LHCN-M2 (cell line): ENCODE results near the gene AKAP12. TPM values are rescaled to one million over a fixed set of nuclear protein-coding genes. Genes with fewer than 3 reads are reported as not detected.

Experiments
- DNase-seq: peaks from one replicate; pipeline ENCODE4 v3.0.0-alpha.2; 2012; ENCODE audit warnings: low read depth
- polyA plus RNA-seq: library from polyadenylated mRNA; unstranded; fragments of >200 nt; gene quantifications from one replicate; pipeline ENCODE4 v1.2.1, GENCODE V29; 2012; ENCODE audit warnings: missing spikeins
- total RNA-seq: library from RNA; depleted of rRNA; stranded (reverse); fragments of >200 nt; gene quantifications from 2 replicates; pipeline ENCODE4 v1.2.3, GENCODE V29; 2014; rRNA removed

Gene AKAP12, protein sequence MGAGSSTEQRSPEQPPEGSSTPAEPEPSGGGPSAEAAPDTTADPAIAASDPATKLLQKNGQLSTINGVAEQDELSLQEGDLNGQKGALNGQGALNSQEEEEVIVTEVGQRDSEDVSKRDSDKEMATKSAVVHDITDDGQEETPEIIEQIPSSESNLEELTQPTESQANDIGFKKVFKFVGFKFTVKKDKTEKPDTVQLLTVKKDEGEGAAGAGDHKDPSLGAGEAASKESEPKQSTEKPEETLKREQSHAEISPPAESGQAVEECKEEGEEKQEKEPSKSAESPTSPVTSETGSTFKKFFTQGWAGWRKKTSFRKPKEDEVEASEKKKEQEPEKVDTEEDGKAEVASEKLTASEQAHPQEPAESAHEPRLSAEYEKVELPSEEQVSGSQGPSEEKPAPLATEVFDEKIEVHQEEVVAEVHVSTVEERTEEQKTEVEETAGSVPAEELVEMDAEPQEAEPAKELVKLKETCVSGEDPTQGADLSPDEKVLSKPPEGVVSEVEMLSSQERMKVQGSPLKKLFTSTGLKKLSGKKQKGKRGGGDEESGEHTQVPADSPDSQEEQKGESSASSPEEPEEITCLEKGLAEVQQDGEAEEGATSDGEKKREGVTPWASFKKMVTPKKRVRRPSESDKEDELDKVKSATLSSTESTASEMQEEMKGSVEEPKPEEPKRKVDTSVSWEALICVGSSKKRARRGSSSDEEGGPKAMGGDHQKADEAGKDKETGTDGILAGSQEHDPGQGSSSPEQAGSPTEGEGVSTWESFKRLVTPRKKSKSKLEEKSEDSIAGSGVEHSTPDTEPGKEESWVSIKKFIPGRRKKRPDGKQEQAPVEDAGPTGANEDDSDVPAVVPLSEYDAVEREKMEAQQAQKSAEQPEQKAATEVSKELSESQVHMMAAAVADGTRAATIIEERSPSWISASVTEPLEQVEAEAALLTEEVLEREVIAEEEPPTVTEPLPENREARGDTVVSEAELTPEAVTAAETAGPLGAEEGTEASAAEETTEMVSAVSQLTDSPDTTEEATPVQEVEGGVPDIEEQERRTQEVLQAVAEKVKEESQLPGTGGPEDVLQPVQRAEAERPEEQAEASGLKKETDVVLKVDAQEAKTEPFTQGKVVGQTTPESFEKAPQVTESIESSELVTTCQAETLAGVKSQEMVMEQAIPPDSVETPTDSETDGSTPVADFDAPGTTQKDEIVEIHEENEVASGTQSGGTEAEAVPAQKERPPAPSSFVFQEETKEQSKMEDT (N-terminal part only)
- 37.9 and 46.3 TPM in 2 replicates for total RNA-seq
- polyA plus RNA-seq = 13.8 TPM

DNA sequence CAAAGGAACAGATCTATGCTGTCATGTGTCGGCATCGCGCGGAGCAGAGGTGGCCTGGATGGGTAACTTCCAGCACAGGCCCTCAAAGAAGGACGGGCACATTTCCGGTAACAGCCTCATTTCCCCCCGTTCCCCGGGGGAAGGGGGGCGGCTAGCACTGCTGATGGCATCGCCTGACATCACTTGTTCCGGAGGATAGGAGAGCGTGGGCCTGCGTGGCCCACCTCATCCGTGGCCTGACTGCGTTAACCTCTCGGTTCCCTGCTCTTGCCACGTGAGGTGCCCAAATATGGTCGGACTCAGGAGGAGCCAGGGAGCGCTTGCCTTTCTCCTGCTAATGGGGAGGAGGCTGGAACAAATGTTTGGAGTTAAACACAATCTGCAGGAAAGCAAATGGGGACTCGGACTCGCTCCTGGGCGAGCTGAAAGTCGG lies at the start of gene AKAP12:
Gene AKAP12 (plus strand): TSS at position 365 of the 433 bp plus-strand sequence. CDS start 596 bp downstream, outside the sequence.
- DNase-seq = peak; percentile 44

DNA sequence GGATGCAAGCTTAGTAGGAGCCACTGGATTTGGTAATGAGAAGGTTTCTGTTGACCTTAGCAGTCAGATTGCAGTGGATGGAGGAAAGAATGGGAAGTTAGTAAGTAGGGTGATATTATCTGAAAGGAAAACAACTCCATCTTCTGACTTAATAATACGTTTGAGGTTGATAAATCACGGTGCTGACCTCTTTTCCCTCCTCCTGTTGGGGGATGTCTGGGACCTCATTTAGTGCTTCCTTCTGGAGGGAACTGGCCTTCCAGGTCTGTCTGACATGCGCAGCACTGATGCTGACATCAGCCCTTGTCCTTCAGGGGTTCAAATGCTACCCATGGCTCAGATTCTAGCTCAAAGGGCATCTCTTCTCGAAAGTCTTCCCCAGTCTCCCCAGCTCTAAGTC lies 48.2 kb upstream of the AKAP12 start:
- no peak for DNase-seq

DNA sequence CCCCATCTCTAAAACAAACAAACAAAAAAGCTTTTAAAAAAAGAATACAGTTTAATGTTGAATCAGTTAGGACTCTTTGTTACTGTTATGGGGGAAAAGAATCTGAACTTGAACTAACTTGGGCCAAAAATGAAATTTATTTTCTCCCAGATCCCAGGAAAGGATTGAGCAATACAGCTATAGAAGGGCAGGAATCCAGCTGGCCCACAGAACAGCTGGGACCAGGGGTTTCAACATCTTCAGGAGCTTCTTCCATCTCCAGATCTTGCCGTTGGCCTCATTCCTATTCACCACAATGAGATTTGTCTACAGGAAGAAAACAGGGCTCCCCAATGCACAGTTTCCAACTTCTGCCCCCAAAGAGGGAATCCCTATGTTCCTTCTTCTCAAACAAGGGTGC lies 43.2 kb upstream of the AKAP12 start:
- peak; percentile 78 for DNase-seq

DNA sequence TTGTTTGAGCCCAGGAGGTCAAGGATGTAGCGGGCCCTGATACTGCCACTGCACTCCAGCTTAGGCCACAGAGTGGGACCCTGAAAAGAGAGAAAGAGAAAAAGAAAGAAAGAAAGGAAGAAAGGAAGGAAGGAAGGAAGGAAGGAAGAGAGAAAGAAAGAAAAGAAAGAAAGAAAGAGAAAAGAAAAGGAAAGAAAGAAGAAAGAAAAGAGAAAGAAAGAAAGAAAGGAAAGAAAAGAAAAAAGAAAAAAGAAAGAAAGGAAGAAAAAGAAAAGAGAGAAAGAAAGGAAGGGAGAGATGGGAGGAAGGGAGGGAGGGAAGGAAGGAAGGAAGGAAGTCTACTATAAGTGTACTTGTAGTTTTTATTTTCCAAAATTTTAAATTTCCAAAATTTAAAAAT lies 42.2 kb upstream of the AKAP12 start:
- DNase-seq = no peak

DNA sequence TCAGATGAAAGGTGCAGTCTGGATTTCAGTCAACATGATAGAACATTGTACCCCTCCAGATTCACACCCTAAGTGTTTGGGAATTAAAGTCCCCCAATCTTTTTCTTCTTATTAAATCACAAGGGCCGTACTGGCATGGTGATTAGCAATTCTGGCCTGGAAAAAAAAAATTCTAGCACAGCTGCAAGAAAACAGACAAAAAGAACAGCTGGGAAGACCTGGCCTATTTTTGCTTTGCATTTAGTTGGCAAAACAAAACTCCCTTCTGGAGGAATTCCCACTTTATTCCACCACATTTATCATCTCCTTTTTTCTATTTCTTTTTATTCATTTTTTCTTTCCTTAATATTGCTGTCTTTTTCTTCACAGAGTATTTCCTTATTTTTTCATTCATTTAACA lies 39.8 kb upstream of the AKAP12 start:
- peak; percentile 31 for DNase-seq

DNA sequence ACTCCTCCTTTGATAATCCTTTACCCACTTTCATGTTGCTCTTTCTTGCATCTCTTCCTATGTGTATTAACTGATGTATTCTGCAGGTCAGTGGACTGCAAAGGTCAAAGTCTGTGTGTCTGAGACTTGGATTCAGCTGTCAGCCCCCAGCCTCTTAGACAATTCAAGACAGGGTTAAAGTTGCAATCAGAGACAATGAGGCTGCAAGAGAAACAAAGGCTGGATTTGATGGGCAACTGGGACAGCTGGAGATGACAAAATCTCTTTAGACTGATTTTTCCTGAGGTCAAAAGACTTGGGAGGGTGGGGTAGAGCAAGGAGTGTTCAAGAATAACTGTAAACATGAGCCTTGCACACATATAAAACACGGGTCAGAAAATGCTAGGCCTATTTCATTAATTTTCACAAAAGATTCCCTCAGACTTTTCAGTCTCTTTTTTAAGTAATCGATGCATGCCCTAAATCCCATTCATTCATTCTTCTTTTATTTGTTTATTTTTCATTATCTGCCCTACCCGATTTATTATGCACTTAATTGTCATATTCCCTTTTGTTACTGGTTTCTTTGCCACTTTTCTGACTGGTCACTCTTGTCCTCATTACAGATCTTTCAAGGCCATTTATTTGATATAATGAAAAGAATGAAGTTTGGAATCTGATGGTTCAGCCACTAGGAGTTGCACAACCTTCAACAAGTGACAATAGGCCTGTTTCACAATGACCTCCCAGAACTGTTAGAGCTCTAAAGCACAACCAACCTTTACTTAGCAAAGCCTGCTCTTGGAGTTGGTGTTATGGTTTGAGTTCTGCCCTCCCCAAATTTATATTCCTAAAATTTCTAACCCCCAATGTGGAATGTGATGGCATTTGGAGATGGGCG lies 33.8 kb upstream of the AKAP12 start:
- DNase-seq = no peak

DNA sequence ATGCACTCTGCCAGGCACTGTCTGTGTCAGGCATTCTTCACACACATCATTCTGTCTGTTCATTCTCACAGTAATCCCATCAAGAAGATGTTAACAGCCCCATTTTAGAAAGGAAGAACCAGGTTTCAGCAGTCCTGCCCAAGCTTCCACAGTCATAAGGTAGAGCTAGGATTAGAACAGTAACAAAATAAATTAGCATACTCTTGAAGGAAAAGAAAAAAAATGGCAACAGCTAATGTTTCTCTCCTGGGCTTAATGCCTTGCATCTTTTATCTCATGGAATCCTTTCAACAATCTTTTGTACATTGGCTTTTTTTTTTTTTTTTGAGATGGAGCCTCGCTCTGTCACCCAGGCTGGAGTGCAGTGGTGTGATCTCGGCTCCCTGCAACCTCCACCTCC lies 32.1 kb upstream of the AKAP12 start:
- DNase-seq = no peak

DNA sequence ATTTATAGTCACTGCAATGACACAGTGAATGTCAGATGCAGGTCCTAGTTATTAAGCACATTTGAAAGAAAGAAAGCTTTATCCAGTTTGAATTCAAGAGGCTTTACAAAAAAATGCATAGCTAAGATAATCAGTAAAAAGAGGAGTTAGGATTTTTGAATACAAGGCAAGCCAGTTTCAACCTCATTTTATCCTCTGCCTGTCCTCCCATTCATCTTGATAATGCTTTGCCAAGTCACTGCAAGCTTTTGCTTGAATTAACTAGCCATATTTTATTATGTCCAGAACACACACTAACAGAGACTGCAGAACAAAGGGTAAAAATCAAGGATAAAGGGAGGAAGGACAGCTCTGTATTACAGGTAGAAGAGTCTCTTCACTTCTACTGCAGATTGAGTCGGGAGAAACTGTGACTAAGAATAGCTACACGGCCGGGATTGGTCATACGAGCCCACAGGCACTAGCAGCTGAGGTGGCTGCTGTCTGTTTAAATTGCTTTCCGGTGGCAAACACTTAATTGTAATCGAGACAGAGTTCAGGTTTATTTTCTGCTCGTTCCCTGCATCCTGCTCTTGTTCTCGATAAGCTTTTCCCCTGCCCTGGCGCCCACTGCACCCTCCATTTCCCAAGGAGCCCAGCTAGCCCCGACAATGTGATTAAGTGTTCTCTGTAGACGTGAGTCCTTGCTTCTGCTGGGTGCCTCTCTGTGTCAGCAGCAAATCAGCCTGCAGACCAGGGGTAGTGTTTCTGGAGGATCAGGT lies 30.5 kb upstream of the AKAP12 start:
- peak; percentile 29 for DNase-seq

DNA sequence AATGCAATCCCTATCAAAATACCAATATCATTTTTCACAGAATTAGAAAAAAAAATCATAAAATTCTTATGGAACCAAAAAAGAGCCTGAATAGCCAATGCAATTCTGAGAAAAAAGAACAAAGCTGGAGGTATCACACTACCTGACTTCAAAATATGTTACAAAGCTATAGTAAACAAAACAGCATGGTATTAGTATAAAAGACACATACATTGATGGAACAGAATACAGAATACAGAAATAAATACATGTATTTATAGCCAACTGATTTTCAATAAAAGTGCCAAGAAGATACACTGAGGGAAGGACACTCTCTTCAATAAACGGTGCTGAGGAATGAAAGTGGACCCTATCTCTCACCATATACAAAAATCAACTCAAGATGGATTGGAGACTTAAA lies 28.7 kb upstream of the AKAP12 start:
- no peak for DNase-seq

DNA sequence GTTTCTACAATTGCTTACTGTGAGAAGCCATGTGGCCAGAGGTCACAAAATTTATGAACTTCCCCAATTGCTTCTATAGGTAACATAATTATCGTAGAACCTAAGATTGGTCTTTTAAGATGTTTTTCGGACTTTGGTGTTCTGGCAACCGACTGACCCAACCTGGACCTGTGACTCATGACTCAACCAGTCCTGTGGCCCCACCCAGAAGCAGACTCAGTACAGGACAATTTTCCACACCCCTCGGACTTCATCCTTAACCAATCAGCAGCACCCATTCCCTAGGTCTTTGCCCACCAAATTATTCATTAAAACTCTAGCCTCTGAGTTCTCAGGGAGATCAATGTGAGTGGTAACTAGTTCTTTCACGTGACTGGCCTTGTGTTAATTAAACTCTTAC lies 26.4 kb upstream of the AKAP12 start:
- DNase-seq = no peak

DNA sequence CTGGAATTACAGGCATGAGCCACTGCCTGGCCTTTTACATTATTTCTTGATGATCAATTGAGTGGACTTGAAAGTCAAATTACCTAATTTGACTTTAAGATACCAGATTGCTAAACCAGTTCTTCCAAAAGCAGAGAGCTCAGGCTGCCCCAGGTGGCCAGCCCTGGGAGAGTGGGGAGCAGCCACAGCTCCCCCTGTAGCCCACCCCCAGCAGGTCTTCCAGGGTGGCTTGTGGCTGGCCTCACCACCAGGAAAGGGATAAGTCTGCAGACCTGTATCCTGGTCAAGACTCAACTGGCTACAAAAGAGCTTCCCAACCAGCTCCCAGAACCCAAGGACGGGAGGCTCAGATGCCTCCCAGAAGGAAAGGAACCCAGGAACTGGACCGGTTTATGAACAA lies 23.8 kb upstream of the AKAP12 start:
- no peak for DNase-seq

DNA sequence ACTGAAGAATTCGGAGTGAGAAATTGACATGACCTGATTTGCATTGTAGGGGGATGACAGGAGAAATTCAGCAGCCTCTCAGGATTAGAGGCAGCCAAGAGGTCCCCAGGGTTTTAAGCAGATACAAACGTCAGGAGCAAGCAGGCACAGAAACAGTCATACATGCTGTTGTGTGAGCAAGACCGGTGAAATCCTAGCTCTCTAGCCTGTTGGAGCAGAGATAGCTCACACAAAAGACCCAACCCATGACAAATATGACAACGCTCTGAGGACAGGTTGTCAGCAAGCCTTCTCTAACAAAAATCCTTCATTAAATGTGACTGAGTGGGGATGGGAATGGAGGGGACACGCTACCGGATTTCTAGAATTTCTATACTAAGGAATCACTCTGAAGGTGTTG lies 23.0 kb upstream of the AKAP12 start:
- no peak for DNase-seq

DNA sequence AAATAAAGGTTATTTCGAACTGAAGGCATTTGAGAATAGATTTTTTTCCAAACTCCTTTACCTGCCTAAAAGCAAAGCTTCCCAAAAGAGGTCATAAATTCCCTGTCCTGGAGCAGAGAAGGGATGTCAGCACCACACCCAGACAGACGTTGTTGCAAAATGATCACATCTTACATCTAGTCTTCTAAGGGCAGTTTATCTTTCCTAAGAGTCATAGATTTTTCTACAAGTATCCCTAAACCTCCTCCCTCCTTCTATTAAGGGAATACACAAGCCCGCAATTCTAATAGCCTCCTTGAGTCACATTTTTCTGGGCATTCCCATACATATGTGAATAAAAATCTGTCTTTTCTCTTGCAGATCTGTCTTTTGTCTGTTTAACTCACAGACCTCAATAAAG lies 20.6 kb upstream of the AKAP12 start:
- no peak for DNase-seq

DNA sequence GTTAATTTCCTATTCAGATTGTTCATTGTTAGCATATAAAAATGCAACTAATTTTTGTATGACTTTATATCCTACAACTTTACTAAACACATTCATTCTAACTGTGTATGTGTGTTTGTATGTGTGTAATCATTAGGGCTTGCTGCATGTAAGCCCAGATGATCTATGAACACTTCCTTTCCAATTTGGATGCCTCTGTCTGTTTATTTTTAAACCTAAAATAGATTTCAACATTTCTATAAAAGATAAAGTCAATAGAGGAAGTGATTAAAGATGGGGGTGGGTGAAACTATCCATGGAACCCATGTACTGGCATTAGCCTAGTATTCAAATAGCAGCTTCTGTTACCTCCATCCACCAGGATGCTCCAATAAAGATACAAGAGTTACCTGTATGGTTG lies 15.7 kb upstream of the AKAP12 start:
- DNase-seq = no peak

DNA sequence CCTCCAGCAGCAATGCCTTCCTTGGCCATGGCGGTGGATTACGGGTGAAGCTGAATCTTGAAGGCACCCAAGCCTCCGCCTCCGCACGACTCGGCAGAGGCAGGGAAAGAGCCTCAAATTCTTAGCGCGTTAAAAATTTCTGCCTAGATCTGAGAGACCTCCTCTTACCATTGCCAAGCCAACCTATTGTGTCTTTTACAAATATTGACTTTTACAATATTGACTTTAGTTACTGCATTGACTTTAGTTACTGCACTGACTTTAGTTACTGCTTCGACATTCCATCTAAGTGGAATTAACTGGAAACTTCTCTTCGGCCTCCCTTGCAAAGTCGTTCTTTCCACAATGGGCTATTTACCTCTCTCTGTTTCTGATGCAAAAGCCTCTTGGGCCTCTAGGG lies 13.8 kb upstream of the AKAP12 start:
- no peak for DNase-seq

DNA sequence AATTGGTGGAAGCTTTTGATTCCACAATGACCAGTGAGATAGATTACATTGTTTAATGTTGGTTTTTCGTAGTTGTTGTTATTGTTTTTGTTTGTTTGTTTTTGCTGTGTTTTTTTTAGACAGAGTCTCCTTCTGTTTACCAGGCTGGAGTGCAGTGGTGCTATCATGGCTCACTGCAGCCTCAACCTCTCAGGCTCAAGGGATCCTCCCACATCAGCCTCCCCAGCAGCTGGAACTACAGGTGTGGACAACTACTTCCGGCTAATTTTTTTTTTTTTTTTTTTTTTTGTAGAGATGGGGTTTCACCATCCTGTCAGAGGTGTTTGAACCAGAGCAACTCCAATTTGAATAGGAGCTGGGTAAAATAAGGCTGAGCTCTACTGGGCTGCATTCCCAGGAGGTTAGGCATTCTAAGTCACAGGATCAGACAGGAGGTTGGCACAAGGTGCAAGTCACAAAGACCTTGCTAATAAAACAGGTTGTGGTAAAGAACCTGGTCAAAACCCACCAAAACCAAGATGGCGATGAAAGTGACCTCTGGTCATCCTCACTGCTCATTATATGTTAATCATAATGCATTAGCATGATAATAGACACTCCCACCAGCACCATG lies 10.9 kb upstream of the AKAP12 start:
- no peak for DNase-seq

DNA sequence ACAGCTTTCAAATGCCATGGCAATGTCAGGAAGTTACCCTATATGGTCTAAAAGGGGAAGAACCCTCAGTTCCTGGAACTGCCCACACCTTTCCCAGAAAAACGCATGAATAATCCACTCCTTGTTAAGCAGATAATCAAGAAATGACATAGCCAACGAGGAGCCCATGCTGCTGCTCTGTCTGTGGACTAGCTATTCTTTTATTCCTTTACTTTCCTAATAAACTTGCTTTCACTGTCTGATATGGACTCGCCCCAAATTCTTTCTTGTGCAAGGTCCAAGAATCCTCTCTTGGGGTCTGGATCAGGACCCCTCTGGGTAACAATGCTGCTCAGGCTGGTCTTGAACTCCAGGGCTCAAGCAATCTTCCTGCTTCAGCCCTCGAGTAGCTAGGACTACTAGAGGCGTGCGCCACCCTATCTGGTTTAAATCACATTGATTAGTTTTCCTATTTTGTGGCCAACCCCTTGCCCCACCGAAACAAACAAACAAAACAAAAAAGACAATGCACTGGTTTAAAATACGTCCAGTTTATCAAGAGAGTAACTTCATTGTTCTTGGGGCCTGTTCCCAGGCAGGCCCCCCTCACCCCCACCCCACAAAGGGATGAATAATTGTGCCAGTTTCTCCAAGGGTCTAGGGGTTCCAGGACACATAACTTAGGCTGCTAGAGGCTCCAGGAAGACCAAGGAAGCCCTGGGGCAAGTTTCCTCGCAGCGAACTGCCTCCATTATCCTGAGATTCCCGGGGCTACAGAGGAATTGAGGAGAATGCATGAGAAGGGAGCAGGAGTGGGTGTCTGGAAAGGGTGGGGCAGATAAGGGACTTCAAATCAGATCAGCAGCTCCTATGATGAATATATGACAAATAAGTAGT lies 10.1 kb upstream of the AKAP12 start:
- no peak for DNase-seq

DNA sequence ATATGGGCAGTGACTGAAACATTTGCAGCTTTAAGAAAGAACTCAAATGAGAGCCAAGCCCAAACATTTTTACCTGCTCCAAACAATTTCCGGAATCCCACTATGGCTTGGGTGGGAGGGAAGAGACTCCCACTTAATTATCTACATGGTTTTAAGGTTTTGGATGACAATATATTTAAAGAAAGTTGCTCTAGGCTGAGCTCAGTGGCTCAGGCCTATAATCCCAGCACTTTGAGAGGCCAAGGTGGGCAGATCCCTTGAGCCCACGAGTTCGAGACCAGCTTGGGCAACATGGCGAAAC lies 9.5 kb upstream of the AKAP12 start:
- no peak for DNase-seq

DNA sequence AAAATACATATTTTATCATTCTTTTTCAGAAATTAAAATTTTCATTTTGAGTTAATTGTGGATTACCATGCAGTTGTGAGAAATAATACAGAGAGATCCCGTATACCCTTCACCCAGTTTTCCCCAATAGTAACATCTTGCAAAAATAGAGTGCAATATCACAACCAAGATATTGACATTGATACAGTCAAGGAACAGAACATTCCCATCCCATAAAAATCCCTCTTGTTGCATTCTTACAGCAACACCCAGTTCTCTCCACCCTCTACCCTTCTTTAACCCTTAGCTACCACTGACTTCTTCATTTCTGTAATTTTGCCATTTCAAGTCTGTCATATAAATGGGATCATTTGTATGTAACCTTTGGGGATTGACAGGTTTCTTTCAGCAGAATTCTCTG lies 6.9 kb upstream of the AKAP12 start:
- no peak for DNase-seq
